B cell (primary cell): ENCODE measurements around the gene NKX1-1.

ENCODE experiments used
- CTCF ChIP-seq: fragments of 200-600 bp; IDR thresholded peaks from one replicate; pipeline ENCODE4 v1.8.0; 2022; ENCODE audit warnings: antibody characterized with exemption, mild to moderate bottlenecking
- EZH2 ChIP-seq: IDR thresholded peaks from 2 replicates; pipeline ENCODE4 v1.6.1; 2012; ENCODE audit warnings: borderline replicate concordance, low read depth, mild to moderate bottlenecking, moderate library complexity, low read length; ENCODE audit not compliant: insufficient read depth, poor library complexity, severe bottlenecking

GRCh38 chr4:1421657-1422056 lies 15.4 kb upstream of the NKX1-1 start:
- TF ChIP-seq CTCF (no peak), EZH2 (no peak)
